Common myeloid progenitor, CD34-positive (primary cell): ENCODE data around the gene S100A4.

Source experiments
- CTCF ChIA-PET: fragments of 350-600 bp; sonication (Branson Sonifier 250); formaldehyde crosslinking; loops from one replicate; lab custom pipeline; 2021; ENCODE audit warnings: antibody characterized with exemption; lab: Charles Lee
- POLR2A ChIA-PET: fragments of 350-600 bp; sonication (Branson Sonifier 250); formaldehyde crosslinking; loops from one replicate; lab custom pipeline; 2021; ENCODE audit warnings: antibody characterized with exemption; lab: Charles Lee
- DNase-seq, 3 donors: peaks; one replicate each; pipeline versions ENCODE4 v3.0.0 to v3.0.0-alpha.2; 2013
- H3K27ac ChIP-seq, 2 experiments: 1 replicate in 1 of 2; 2 replicates in 1 of 2; pipeline ENCODE4 v1.7.0; 2013; ENCODE audit warnings: inconsistent platforms in 2 of 2, low read length in 2 of 2, mild to moderate bottlenecking in 2 of 2, low read depth in 1 of 2, moderate library complexity in 1 of 2; ENCODE audit not compliant: severe bottlenecking in 2 of 2, insufficient read depth in 1 of 2, poor library complexity in 1 of 2
- H3K27me3 ChIP-seq, 5 experiments: replicated peaks in 2 of 5; 1 replicate in 3 of 5; 2 replicates in 2 of 5; pipeline versions ENCODE4 v1.6.1 to v1.7.0; 2013; ENCODE audit warnings: low read length in 4 of 5, mild to moderate bottlenecking in 2 of 5, moderate library complexity in 2 of 5, inconsistent platforms in 1 of 5; ENCODE audit not compliant: insufficient read depth in 5 of 5, control insufficient read depth in 4 of 5
- H3K36me3 ChIP-seq, 4 experiments: 1 replicate in 2 of 4; 2 replicates in 2 of 4; pipeline versions ENCODE4 v1.6.1 to v1.7.0; 2013; ENCODE audit warnings: low read length in 3 of 4, control low read depth in 1 of 4, mild to moderate bottlenecking in 1 of 4; ENCODE audit not compliant: control insufficient read depth in 4 of 4, insufficient read depth in 4 of 4
- H3K4me1 ChIP-seq, 4 experiments: 1 replicate in 3 of 4; 2 replicates in 1 of 4; pipeline versions ENCODE4 v1.6.1 to v1.7.1; 2013; ENCODE audit warnings: low read length in 3 of 4, mild to moderate bottlenecking in 3 of 4, control low read depth in 1 of 4, inconsistent platforms in 1 of 4, moderate library complexity in 1 of 4; ENCODE audit not compliant: control insufficient read depth in 4 of 4, insufficient read depth in 4 of 4; ENCODE audit errors: control extremely low read depth in 1 of 4
- H3K4me3 ChIP-seq, 7 experiments: 1 replicate in 4 of 7; 2 replicates in 3 of 7; pipeline versions ENCODE4 v1.5.1 to v1.7.0; 2013; ENCODE audit warnings: mild to moderate bottlenecking in 7 of 7, low read length in 6 of 7, moderate library complexity in 6 of 7, inconsistent platforms in 2 of 7, low read depth in 2 of 7, control low read depth in 1 of 7; ENCODE audit not compliant: insufficient read depth in 4 of 7, control insufficient read depth in 1 of 7; ENCODE audit errors: extremely low read depth in 1 of 7
- H3K9me3 ChIP-seq, 5 experiments: 1 replicate in 4 of 5; 2 replicates in 1 of 5; pipeline versions ENCODE4 v1.6.1 to v1.7.1; 2013; ENCODE audit warnings: low read length in 4 of 5, mild to moderate bottlenecking in 2 of 5, inconsistent platforms in 1 of 5, low read depth in 1 of 5, moderate library complexity in 1 of 5; ENCODE audit not compliant: control insufficient read depth in 4 of 5, insufficient read depth in 2 of 5; ENCODE audit errors: control extremely low read depth in 1 of 5
- WGBS: methylation state at CpG from one replicate; pipeline ENCODE4 v1.1.5; 2013; ENCODE audit not compliant: insufficient coverage; 5-methylcytosine and 5-hydroxymethylcytosine counted together

Gene S100A4

DNA sequence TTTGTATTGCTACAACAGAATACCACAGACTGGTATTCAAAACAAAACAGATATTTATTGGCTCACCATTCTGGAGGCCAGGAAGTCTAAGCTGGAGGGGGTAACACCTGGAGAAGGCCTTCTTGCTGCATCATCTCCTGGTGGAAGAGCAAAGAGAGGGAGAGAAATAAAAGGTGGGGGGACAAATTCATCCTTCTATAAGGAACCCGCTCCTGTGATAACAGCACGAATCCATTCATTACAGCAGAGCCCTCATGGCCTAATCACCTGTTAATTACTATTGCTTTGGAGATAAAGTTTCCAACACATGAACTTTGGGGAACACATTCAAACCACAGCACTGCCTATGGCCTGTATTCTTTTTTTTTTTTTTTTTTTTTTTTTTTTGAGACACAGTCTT is 14.6 kb upstream of the S100A4 start:
- CTCF ChIA-PET = interaction anchor here (1.1 to 11.1 kb wide), 4 partner anchors 8 to 26 kb away, joined by 3 to 116 read pairs (median 5); partner anchors contain the start of gene S100A6
- DNase-seq = no peak

GRCh38 chr1:153557877-153558276 is 12.3 kb upstream of the S100A4 start:
- POLR2A ChIA-PET = no interaction called here

More for the DNA sequence above, 14.6 kb upstream of the S100A4 start:
- no CpG with 5 or more reads among the region's 2 CpGs for WGBS
- Histone ChIP-seq H3K4me3 (no peak overlapping the region), H3K27ac (no peak overlapping the region), H3K27me3 (no peaks in the 10 kb centered on the region), H3K36me3 (no peaks in the 10 kb centered on the region), H3K4me1 (peaks cover 0 to 15% (median under 1%) of the 10 kb centered on the region in 4 experiments), H3K9me3 (no peaks in the 10 kb centered on the region)
- POLR2A ChIA-PET = no interaction called here

GRCh38 chr1:153556348-153556747 is 10.7 kb upstream of the S100A4 start:
- no CpG with 5 or more reads among the region's 1 CpG for WGBS
- ChIA-PET CTCF (interaction anchor here (0.9 to 11.1 kb wide), 4 partner anchors 12 to 96 kb away, joined by 3 to 116 read pairs (median 6); partner anchors contain the start of genes S100A4 and S100A6), POLR2A (interaction anchor here (1.0 kb wide), 1 partner anchor 11 kb away, joined by 3 read pairs; no protein-coding TSS in a partner anchor)
- no peak overlapping the region for H3K4me3 ChIP-seq
- no peak overlapping the region for H3K27ac ChIP-seq
- no peaks in the 10 kb centered on the region for H3K36me3 ChIP-seq
- H3K9me3 ChIP-seq = no peaks in the 10 kb centered on the region
- H3K27me3 ChIP-seq = no peaks in the 10 kb centered on the region
- no peak for DNase-seq
- peaks cover 0 to 22% (median 15%) of the 10 kb centered on the region in 4 experiments for H3K4me1 ChIP-seq

More at GRCh38 chr1:153557877-153558276, 12.3 kb upstream of the S100A4 start:
- DNase-seq = no peak
- no peaks in the 10 kb centered on the region for H3K9me3 ChIP-seq
- H3K27me3 ChIP-seq = no peaks in the 10 kb centered on the region
- WGBS = 100% methylated on average over 1 of the region's 3 CpGs
- no peak overlapping the region for H3K27ac ChIP-seq
- CTCF ChIA-PET = interaction anchor here (0.7 to 11.1 kb wide), 5 partner anchors 10 to 23 kb away, joined by 4 to 116 read pairs (median 7); partner anchors contain the start of genes S100A4, S100A5 and S100A6
- no peak overlapping the region for H3K4me3 ChIP-seq
- no peaks in the 10 kb centered on the region for H3K36me3 ChIP-seq
- H3K4me1 ChIP-seq = peaks cover 0 to 18% (median 13%) of the 10 kb centered on the region in 4 experiments

DNA sequence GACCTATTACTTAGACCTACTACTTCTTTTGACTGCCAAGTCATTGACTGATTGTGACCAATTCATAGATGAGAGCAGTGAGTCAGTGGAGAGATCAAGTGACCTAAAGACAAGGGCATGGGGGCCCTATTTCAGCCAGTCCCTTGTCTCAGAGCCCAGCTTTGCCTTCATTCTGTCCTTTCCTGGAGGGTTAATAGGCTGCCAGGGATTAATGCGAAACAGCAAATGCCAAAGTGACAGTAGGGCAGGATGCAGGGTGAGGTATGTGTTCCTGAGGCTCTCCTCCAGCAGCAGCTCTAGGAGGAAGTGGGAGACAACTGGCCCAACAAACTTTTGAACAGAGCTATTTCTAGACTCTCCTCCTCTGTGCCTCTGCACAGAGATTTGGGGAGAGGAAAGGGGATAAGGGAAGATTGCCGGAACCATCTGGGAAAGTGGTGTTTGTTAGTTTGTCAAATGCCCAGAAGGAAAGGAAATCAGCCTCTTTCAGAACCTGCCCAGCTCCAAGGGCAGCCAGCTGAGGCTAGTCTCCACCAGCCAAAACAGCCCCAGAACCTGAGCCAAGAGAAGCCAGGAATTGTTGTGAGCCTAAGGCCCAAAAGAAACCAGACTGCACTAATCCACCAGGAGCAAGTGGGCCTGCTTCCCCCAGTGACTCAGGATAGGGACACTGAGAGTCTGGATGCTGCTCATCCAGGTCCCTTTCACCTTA is 8.4 kb upstream of the S100A4 start:
- Histone ChIP-seq H3K36me3 (no peaks in the 10 kb centered on the region), H3K27me3 (no peaks in the 10 kb centered on the region), H3K4me1 (peaks cover 0 to 46% (median 29%) of the 10 kb centered on the region in 4 experiments), H3K4me3 (no peak overlapping the region), H3K27ac (no peak overlapping the region), H3K9me3 (no peaks in the 10 kb centered on the region)
- DNase-seq = no peak
- ChIA-PET CTCF (interaction anchor here (0.7 to 6.8 kb wide), 9 partner anchors 8 to 38 kb away, joined by 3 to 64 read pairs (median 4); partner anchors contain the start of genes S100A4 and S100A6), POLR2A (no interaction called here)
- 0% methylated on average over 1 of the region's 2 CpGs for WGBS

GRCh38 chr1:153553096-153553495 is 7.5 kb upstream of the S100A4 start:
- ChIA-PET CTCF (interaction anchor here (1.3 to 6.8 kb wide), 6 partner anchors 9 to 39 kb away, joined by 3 to 64 read pairs (median 6); partner anchors contain the start of gene S100A6), POLR2A (no interaction called here)
- H3K9me3 ChIP-seq = no peaks in the 10 kb centered on the region
- no peaks in the 10 kb centered on the region for H3K36me3 ChIP-seq
- H3K4me1 ChIP-seq = peaks cover 0 to 55% (median 29%) of the 10 kb centered on the region in 4 experiments
- no peak for DNase-seq
- no peak overlapping the region for H3K27ac ChIP-seq
- H3K27me3 ChIP-seq = no peaks in the 10 kb centered on the region
- WGBS = 95% methylated on average over 11 of the region's 12 CpGs
- no peak overlapping the region for H3K4me3 ChIP-seq

DNA sequence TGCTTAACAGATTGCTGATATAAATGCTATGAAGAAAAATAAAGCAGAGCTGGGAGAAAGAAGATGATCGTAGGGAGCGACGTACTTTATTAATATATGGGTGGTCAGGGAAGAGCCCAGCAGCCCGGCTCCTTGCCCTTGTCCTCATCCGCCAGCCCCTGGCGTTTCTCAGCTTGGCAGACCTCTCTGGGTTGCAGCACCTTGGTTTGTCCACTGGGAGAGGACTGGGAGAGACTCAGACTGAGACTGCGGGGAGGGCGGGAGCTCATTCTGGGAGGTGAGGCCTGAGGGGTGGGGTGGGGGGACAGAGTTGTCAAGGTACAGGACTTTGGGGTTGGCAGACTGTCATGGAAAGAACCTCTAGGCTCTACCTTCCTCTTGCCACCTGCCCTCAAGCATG is 6.7 kb upstream of the S100A4 start:
- H3K9me3 ChIP-seq = no peaks in the 10 kb centered on the region
- peaks cover 0 to 63% (median 29%) of the 10 kb centered on the region in 4 experiments for H3K4me1 ChIP-seq
- CTCF ChIA-PET = interaction anchor here (1.1 to 6.8 kb wide), 5 partner anchors 12 to 76 kb away, joined by 3 to 64 read pairs (median 13); partner anchors contain the start of genes S100A1, S100A2, S100A5 and S100A6
- POLR2A ChIA-PET = no interaction called here
- H3K27me3 ChIP-seq = no peaks in the 10 kb centered on the region
- no peak overlapping the region for H3K27ac ChIP-seq
- 98% methylated on average over 7 of the region's 8 CpGs for WGBS
- H3K36me3 ChIP-seq = no peaks in the 10 kb centered on the region
- DNase-seq = no peak
- no peak overlapping the region for H3K4me3 ChIP-seq
